Chondrocyte (in vitro differentiated cells): ENCODE results near the gene GNAL. TPM values are rescaled to one million over a fixed set of nuclear protein-coding genes. Genes with fewer than 3 reads are reported as not detected.

Experiments
- DNase-seq: peaks from one replicate; pipeline ENCODE4 v3.0.0; 2021; ENCODE audit warnings: mixed read lengths, low spot score
- H3K27ac Mint-ChIP-seq: one replicate; pipeline ENCODE4 v1.8.0; 2021; ENCODE audit warnings: mild to moderate bottlenecking, moderate library complexity, mixed read lengths; ENCODE audit not compliant: unreplicated experiment
- H3K27me3 Mint-ChIP-seq: 2 replicates; pipeline ENCODE4 v1.8.0; 2021; ENCODE audit warnings: low read depth, mixed read lengths
- H3K36me3 Mint-ChIP-seq: 2 replicates; pipeline ENCODE4 v1.8.0; 2021; ENCODE audit warnings: low read depth, mixed read lengths
- H3K4me1 Mint-ChIP-seq: 2 replicates; pipeline ENCODE4 v1.8.0; 2021; ENCODE audit warnings: low read depth, mild to moderate bottlenecking, mixed read lengths
- H3K4me3 Mint-ChIP-seq: one replicate; pipeline ENCODE4 v1.8.0; 2021; ENCODE audit warnings: mild to moderate bottlenecking, moderate library complexity, mixed read lengths; ENCODE audit not compliant: unreplicated experiment
- H3K9me3 Mint-ChIP-seq: 2 replicates; pipeline ENCODE4 v1.8.0; 2021; ENCODE audit warnings: low read depth, mixed read lengths
- CTCF ChIP-seq: fragments of 200-600 bp; sonication (generic); IDR thresholded peaks from 2 replicates; pipeline ENCODE4 v1.5.0; 2021; ENCODE audit warnings: antibody characterized with exemption, mild to moderate bottlenecking, moderate library complexity
- total RNA-seq: library from RNA; stranded (reverse); gene quantifications from 3 replicates; pipeline ENCODE4 v1.2.1, GENCODE V29; 2021

Gene GNAL
- total RNA-seq, 1 donor from 2014 or later = 5.9 TPM

GRCh38 chr18:11767935-11768334, 78.9 kb downstream of the GNAL start:
- no peak overlapping the region for H3K4me3 Mint-ChIP-seq
- no peak for DNase-seq
- H3K4me1 Mint-ChIP-seq = peaks cover 10% of the 10 kb centered on the region
- H3K27ac Mint-ChIP-seq = peak overlapping the region; percentile 32
- H3K9me3 Mint-ChIP-seq = no peaks in the 10 kb centered on the region
- no peaks in the 10 kb centered on the region for H3K27me3 Mint-ChIP-seq
- no peak for TF ChIP-seq CTCF
- no peaks in the 10 kb centered on the region for H3K36me3 Mint-ChIP-seq

- H3K36me3 Mint-ChIP-seq = no peaks in the 10 kb centered on the region
- TF ChIP-seq CTCF = no peak
- no peak overlapping the region for H3K4me3 Mint-ChIP-seq
- no peaks in the 10 kb centered on the region for H3K9me3 Mint-ChIP-seq
- H3K27me3 Mint-ChIP-seq = no peaks in the 10 kb centered on the region
- no peak overlapping the region for H3K27ac Mint-ChIP-seq
- no peaks in the 10 kb centered on the region for H3K4me1 Mint-ChIP-seq
- DNase-seq = no peak
These were observed 86.5 kb downstream of the GNAL start for GRCh38 chr18:11775436-11776174.

- no peak for TF ChIP-seq CTCF
- Mint-ChIP-seq H3K4me1 (no peaks in the 10 kb centered on the region), H3K27ac (no peak overlapping the region), H3K36me3 (no peaks in the 10 kb centered on the region), H3K27me3 (no peaks in the 10 kb centered on the region), H3K4me3 (no peak overlapping the region), H3K9me3 (no peaks in the 10 kb centered on the region)
- no peak for DNase-seq
These were observed 91.0 kb downstream of the GNAL start for GRCh38 chr18:11780042-11780441.

DNA sequence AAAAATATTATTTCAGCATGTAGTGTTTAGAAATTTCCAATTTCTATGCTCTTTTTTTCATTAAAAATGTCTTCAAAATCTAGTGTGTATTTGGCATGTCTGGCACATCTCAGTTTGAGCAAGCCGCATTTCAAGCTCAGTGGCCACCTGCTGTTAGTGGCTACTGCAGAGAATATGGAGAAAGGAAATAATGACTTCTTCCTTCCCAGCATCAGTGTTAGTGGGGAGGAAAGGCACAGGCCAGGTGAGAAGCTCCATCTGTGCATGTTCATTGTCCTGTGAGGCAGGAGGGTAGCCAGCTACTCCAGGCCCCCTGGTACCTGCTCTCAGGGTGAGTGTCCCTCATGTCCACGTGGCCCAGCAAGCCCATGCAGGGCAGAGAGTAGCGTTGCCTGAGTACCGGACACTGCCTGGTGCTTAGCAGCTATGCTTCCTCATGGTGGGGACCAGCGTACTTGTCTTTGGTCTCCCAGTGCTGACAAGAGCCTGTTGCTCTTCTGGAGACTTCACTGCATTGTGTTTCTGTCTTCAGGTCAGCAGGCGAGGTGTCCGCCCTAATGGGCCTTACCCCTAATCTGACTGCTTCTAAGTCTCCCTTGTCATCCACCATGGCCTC, 94.8 kb downstream of the GNAL start:
- no peaks in the 10 kb centered on the region for H3K9me3 Mint-ChIP-seq
- no peaks in the 10 kb centered on the region for H3K36me3 Mint-ChIP-seq
- no peak for DNase-seq
- H3K27ac Mint-ChIP-seq = no peak overlapping the region
- TF ChIP-seq CTCF = no peak
- H3K4me1 Mint-ChIP-seq = peaks cover 6% of the 10 kb centered on the region
- no peaks in the 10 kb centered on the region for H3K27me3 Mint-ChIP-seq
- no peak overlapping the region for H3K4me3 Mint-ChIP-seq

- no peaks in the 10 kb centered on the region for H3K9me3 Mint-ChIP-seq
- TF ChIP-seq CTCF = no peak
- H3K27me3 Mint-ChIP-seq = no peaks in the 10 kb centered on the region
- no peak for DNase-seq
- peaks cover 6% of the 10 kb centered on the region for H3K4me1 Mint-ChIP-seq
- H3K27ac Mint-ChIP-seq = no peak overlapping the region
- H3K36me3 Mint-ChIP-seq = no peaks in the 10 kb centered on the region
- H3K4me3 Mint-ChIP-seq = no peak overlapping the region
These were observed 95.7 kb downstream of the GNAL start for GRCh38 chr18:11784674-11785304.
